ENCODE measurements around the gene RASAL3.

- TF ChIP-seq POLR2A (IDR thresholded peaks at IDR 0.05) (no peak), EP300 (IDR thresholded peaks at IDR 0.05) (no peak), CTCF (IDR thresholded peaks at IDR 0.05) (no peak)
Measured at GRCh38 chr19:15421721-15422260, 42.6 kb downstream of the RASAL3 start.

All from ovary (tissue), 3 donors.